Measurements from ENCODE around the gene MTMR12.

DNA sequence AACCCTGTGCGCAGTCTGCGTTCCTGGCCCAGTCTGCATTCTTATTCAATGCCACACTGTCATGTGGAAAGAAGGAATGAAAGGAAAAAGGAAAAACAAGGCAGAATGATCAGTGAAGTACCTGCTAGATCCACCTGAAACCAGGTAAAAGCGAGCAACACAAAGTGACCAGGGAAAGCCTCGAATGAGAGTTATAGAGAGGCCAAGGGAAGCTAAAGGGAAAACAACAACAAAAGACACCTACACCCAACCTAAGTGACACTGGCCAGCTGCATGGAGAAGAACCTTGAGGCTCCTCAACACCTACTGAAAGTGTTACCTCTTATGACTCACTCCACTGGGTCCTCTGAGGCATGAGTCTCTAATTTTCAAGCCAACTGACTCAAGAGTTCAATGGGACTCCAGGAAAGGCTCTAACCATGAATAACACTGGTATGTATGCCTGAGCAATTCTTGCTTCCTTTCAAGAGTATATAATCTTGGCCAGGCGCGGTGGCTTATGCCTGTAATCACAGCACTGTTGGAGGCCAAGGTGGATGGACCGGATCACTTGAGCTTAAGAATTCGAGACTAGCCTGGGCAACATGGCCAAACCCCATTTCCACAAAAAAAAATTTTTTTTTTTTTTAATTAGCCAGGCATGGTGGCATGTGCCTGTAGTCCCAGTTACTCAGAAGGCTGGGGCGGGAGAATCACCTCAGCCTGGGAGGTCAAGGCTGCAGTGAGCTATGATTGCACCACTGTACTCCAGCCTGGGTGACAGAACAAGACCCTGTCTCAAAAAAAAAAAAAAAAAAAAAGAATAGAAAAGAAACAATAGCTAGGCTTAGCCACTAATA lies 29.0 kb downstream of the MTMR12 start:
- TF ChIP-seq CTCF (conservative IDR thresholded peaks at IDR 0.05; ENCODE audit: low read depth in 2 of 2) (no peak), EZH2phosphoT487 (IDR thresholded peaks at IDR 0.05; ENCODE audit: unreplicated experiment) (no peak), POLR2AphosphoS5 (IDR thresholded peaks at IDR 0.05; ENCODE audit: low read depth) (no peak), CREB1 (CRISPR knock-in tag; IDR thresholded peaks at IDR 0.05; ENCODE audit: low read depth) (no peak), EZH2 (IDR thresholded peaks at IDR 0.05; ENCODE audit: low read depth, unreplicated experiment) (no peak), STAT1 (IDR thresholded peaks at IDR 0.05; ENCODE audit: unreplicated experiment) (no peak), ZNF462 (CRISPR knock-in tag; IDR thresholded peaks at IDR 0.05) (no peak), ZNF114 (CRISPR knock-in tag; IDR thresholded peaks at IDR 0.05) (no peak), JUNB (IDR thresholded peaks at IDR 0.05; ENCODE audit: unreplicated experiment) (no peak), ZNF331 (CRISPR knock-in tag; IDR thresholded peaks at IDR 0.05; ENCODE audit: low read depth) (no peak)
- TF ChIP-seq, protein P1, sequence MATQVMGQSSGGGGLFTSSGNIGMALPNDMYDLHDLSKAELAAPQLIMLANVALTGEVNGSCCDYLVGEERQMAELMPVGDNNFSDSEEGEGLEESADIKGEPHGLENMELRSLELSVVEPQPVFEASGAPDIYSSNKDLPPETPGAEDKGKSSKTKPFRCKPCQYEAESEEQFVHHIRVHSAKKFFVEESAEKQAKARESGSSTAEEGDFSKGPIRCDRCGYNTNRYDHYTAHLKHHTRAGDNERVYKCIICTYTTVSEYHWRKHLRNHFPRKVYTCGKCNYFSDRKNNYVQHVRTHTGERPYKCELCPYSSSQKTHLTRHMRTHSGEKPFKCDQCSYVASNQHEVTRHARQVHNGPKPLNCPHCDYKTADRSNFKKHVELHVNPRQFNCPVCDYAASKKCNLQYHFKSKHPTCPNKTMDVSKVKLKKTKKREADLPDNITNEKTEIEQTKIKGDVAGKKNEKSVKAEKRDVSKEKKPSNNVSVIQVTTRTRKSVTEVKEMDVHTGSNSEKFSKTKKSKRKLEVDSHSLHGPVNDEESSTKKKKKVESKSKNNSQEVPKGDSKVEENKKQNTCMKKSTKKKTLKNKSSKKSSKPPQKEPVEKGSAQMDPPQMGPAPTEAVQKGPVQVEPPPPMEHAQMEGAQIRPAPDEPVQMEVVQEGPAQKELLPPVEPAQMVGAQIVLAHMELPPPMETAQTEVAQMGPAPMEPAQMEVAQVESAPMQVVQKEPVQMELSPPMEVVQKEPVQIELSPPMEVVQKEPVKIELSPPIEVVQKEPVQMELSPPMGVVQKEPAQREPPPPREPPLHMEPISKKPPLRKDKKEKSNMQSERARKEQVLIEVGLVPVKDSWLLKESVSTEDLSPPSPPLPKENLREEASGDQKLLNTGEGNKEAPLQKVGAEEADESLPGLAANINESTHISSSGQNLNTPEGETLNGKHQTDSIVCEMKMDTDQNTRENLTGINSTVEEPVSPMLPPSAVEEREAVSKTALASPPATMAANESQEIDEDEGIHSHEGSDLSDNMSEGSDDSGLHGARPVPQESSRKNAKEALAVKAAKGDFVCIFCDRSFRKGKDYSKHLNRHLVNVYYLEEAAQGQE (IDR thresholded peaks at IDR 0.05; ENCODE audit: unreplicated experiment): no peak
- TF ChIP-seq, protein P2, sequence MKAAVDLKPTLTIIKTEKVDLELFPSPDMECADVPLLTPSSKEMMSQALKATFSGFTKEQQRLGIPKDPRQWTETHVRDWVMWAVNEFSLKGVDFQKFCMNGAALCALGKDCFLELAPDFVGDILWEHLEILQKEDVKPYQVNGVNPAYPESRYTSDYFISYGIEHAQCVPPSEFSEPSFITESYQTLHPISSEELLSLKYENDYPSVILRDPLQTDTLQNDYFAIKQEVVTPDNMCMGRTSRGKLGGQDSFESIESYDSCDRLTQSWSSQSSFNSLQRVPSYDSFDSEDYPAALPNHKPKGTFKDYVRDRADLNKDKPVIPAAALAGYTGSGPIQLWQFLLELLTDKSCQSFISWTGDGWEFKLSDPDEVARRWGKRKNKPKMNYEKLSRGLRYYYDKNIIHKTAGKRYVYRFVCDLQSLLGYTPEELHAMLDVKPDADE (IDR thresholded peaks at IDR 0.05): no peak

Data from GM23338 (cell line).